T-helper 1 cell (primary cell): ENCODE results near the gene OMP.

ENCODE experiments used
- DNase-seq, 5 donors: peaks; one replicate each; pipeline ENCODE4 v3.0.0-alpha.2; 2012 to 2020

OMP gene

DNA sequence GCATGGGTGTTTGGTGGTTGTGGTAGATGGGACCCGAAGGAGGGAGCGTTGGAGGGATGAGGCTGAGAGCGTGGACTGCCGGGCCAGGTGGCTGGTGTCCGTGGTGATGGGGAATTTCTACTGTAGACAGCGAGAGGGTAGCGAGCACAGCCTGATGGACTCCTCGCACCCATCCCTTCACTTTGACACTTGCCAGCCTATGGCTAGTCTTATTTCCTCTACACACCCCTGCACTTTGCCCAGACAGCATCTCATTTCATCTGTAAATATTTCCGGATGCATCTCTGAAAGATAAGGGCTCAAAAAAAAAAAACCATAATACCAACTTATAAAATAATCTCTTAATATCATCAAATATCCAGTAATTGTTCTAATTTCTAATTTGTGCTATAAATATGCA is 5.8 kb downstream of the OMP start:
- DNase-seq = no peak

GRCh38 chr11:77109236-77110019 is 6.8 kb downstream of the OMP start:
- DNase-seq = no peak

DNA sequence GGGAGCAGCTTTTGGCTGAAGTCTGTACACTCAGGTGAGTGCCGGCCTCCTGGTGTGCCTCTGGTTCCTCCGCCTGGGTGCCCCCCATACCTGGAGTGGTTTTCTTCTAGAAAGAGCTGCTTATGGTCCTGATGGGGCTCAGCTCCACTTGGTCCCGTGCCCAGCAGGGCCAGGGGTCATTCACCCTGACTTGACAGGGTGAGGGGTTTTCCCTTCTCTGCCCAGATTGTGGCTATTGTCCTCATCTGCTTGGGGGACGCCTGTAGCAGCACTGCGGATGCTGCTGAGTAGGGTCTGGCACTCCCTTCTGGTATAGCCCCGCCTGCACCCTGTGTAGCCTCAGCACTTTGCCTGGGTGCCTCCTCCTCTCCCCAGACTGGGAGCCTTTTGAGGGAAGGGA is 8.2 kb downstream of the OMP start:
- DNase-seq = no peak

- no peak for DNase-seq
Measured at GRCh38 chr11:77111277-77111676, 8.6 kb downstream of the OMP start.

DNA sequence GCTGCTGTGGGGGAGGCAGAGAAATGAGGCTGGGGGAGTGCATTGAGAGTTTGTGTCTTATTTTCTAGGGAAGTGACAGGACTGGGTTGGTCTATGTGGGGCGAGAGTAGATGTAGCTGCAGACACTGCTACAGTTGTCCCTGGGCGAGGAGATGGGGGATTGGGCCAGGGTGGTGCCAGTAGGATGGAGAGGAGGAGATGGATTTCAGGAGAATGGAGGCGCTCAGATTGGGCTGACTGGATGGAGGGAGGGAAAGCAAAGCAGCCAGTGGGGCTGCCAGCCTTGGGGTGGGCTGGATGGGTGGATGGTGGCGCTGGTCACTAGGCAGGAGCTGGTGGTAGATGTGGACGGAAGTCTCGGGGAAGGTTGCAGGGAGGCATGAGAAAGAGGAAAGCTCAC is 9.3 kb downstream of the OMP start:
- no peak for DNase-seq

DNA sequence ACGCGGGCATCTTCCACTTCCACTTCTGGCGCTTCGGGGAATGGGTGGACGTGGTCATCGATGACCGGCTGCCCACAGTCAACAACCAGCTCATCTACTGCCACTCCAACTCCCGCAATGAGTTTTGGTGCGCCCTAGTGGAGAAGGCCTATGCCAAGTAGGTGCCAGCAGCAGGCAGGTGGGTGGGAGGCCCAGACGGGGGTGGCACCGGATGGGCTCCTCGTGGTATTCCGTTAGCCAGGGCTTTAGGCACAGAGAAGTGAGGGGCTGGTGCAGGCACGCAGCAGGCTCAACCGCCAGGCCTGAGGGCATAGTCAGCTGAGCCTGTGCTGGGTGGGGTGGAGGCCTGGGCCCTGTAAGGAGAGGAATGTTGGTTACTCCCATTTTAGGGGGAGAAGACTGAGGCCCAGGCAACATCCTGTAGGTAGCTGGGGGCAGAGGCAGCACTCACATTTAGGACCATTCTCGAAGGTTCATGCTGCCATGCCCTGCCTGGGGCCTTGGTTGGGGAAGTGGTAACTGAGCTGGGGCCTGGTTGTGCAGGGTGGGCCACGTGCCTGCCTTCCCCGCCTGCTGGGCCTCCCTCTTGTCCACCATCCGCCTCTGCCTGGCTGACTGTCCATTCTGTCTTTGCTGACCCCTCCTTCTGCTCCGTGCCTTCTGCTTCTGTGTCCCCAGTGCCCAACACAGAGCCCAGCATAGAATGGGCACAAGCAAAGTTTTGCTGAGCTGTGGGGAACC is 10.2 kb downstream of the OMP start:
- DNase-seq = no peak

DNA sequence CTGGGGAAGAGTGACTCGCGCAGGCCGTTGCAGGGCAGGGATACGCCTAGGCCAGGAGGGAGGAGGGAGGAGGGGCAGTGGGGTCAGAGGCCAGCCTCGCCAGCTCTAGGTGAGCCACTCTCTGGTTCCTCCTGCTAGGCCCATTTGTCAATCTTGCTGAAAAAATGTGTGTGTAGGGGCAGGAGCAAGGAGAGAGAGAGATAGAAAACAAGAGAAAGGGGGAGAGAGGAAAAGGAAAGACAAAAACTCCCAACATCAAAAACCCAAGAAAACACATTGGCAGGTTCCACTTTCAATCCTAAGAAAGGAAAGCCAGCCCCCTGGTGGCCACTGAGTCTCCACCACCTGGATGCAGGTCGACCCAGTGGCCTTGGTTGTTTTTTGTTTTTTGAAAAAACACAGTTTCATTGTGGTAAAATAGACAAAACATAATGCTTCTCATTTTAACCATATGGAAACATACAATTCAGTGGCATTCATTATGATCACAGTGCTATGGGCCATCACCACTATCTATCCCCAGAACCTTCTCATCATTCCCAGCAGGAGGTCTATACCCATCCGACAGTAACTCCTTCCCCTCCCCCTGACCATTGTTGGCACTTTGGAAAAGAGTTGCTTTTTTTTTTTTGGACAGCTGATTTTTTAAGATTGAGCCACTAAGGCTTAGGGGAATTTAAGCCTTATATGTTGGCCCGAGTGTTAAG is 10.9 kb downstream of the OMP start:
- no peak for DNase-seq

DNA sequence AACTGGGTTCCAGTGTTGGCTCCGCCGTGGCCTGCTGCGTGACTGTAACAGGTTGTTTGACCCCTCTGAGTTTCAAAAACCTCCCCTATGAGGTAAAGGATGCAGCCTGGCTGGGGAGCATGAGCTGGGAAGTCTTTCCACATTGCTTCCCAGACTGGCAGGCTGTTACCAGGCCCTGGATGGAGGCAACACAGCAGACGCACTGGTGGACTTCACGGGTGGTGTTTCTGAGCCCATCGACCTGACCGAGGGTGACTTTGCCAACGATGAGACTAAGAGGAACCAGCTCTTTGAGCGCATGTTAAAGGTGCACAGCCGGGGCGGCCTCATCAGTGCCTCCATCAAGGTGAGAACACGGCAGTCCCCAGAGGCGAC is 11.4 kb downstream of the OMP start:
- DNase-seq = no peak

DNA sequence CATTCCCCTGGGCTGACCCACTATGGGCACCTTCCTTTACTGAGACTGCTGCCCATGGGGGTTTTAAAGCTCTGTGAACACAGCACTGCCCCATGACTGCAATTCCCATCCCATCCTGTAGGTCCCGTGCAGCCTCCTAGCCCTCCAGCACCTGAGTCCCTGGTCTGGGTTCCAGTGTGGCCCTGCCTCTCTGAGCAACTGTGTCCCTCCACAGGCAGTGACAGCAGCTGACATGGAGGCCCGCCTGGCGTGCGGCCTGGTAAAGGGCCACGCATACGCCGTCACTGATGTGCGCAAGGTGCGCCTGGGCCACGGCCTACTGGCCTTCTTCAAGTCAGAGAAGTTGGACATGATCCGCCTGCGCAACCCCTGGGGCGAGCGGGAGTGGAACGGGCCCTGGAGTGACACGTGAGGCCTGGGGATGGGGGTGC is 12.6 kb downstream of the OMP start:
- no peak for DNase-seq

DNA sequence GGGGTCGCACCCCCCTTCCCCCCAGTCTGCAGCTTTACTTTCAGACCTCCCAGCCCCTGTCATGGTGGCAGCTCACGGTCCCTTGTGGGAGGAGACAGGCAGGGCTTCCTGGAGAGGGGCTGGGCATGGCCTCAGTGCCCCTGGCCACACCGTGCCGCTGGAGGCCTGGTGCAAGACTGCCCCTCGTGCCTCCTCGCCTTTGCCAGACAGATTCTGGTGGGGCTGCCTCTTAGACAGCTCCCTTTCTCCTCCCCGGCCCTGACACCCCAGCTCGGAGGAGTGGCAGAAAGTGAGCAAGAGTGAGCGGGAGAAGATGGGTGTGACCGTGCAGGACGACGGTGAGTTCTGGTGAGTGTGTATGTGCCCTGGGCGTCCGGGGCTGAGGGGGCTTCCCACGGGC is 13.3 kb downstream of the OMP start:
- no peak for DNase-seq

DNA sequence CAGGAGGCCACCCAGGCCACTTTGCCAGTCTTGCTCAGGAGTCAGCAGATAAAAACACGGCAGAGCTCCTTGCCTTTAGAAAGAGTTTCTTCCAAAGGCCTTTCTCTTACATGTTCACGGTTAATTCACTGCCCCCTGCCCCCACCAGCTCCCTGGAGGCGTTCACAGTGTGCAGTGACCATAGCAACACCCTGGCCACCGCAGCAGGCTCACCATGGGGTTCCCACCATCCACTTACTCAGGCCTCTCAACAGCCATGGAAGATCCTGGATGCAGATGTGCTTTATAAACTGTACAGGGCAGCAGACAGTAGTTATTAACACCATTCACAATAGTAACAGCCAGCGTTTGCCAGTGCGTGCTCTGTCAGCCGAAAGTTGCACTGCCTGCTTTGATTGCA is 14.9 kb downstream of the OMP start:
- DNase-seq = no peak

- DNase-seq = no peak
Measured at GRCh38 chr11:77118086-77118485, 15.4 kb downstream of the OMP start.

DNA sequence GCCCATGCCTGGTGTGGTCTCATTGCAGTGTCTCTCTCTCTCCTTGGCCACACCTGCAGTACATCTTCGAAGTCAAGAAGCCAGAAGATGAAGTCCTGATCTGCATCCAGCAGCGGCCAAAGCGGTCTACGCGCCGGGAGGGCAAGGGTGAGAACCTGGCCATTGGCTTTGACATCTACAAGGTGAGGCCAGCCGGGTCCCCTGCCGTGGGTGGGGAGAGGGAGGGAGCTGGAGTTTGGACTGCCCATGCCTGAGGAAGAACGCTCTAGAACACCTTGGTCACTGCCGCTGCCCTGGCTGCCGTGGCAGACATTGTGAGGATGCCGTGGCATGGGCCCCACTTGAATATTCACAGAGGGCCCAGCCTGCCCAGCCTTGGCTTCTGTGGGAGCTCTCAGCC is 16.3 kb downstream of the OMP start:
- DNase-seq = no peak

- DNase-seq = no peak
Measured at GRCh38 chr11:77119531-77119936, 16.9 kb downstream of the OMP start.

DNA sequence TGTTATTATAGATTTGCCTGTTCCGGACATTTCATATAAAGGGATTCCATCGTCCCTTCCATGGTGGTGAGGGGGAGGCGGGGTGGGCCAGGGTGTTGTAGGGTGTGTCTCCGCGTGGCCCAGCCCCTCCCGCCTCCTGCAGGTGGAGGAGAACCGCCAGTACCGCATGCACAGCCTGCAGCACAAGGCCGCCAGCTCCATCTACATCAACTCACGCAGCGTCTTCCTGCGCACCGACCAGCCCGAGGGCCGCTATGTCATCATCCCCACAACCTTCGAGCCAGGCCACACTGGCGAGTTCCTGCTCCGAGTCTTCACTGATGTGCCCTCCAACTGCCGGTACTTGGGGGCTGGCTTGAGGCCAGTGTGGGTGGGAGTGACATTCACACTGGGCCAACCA is 17.9 kb downstream of the OMP start:
- DNase-seq = no peak

DNA sequence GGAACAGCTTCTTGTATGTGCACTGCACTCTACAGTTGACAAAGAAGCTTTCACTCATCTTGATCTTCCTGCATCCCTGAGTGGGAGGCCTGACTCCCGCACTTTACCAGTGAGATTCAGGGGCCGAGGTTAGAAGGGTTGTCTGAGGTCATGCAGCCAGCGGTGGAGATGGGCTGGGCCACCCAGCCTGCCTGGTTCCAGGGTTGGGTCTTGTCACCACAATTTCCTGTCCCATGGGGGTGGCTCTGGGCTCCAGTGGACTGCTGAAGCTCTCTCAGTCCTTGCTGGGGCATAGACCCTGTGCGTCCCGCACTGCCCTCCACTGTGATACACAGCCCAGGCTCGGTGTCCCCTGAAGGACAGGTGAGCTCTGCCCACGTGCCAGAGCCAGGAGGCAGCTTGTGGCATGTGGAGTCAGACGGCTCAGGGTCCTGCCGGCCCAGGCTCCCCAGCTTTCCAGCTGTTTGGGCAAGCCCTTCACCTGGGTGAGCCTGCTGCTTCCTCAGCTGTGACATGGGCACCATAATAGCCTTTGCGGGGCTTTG is 18.5 kb downstream of the OMP start:
- DNase-seq = no peak

- DNase-seq = no peak
Measured at GRCh38 chr11:77121876-77122575, 19.4 kb downstream of the OMP start.

DNA sequence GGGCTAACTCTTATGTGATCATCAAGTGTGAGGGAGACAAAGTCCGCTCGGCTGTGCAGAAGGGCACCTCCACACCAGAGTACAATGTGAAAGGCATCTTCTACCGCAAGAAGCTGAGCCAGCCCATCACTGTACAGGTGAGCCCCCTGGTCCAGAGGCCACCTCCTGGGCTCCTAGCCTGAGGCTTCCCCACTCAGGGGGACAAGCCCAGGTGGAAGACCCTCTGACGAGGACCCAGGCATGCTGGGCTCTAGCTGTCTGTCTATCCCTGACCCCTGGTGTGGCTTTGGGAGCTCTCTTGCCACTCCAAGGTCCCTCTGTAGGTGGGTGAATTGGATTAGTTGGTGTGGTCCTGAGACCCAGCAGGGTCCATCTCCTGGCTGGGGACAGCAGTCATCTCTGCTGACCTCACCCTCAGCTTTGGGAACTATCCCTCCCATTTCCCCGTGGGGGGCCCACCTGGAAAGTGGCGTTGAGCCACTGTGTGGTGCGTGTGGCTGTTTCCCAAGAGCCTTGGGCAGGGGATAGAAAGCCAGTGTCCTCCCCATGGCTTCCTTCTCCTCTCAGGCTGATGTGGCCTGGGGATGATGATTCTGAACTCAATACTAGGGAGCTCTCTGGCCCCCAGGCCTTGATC is 20.1 kb downstream of the OMP start:
- DNase-seq = no peak

GRCh38 chr11:77123591-77123990 is 21.0 kb downstream of the OMP start:
- DNase-seq = no peak

DNA sequence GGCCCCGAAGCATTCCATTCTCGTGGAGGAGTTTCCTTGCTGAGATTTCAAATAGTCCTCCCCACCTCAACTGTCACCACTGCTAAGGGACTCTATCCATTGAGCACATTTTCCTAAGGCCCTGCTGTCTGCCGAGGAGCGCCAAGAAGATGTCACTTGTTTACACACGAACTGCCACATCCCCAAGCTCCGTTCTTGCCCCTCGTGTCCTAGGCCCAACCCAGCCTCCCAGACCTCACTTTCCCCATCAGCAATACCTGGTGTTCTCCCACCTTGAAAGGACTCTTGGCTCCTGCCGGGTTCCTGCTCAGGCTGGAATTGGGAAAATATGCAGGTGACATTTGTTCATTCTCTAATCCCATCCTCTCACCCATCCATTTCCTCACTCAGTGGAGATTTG is 21.4 kb downstream of the OMP start:
- DNase-seq = no peak

GRCh38 chr11:77124488-77124887 is 21.8 kb downstream of the OMP start:
- DNase-seq = no peak

GRCh38 chr11:77125191-77125590 is 22.6 kb downstream of the OMP start:
- DNase-seq = no peak
